ENCODE data around the gene RIN1. TPM values are rescaled to one million over a fixed set of nuclear protein-coding genes. Genes with fewer than 3 reads are reported as not detected.

Gene RIN1
- total and polyA plus RNA-seq, 9 of the 15 experiments (the other 6 are each of a cell fraction or from before 2014, with no cell fraction given) = 0.01 to 1.2 (median 0.45) TPM; not detected in 1

- no peak for TF ChIP-seq KLF6 (CRISPR knock-in tag; IDR thresholded peaks at IDR 0.05; ENCODE audit: borderline replicate concordance)
- no peak for TF ChIP-seq ZNF778 (CRISPR knock-in tag; IDR thresholded peaks at IDR 0.05)
- TF ChIP-seq TSC22D4 (tag; IDR thresholded peaks at IDR 0.05) = no peak
- TF ChIP-seq NFXL1 (CRISPR knock-in tag; IDR thresholded peaks at IDR 0.05) = no peak
- no peak for TF ChIP-seq SIN3B (IDR thresholded peaks at IDR 0.05; ENCODE audit: low read depth)
- no peak for TF ChIP-seq CLOCK (CRISPR knock-in tag; IDR thresholded peaks at IDR 0.05; ENCODE audit: borderline replicate concordance)
- TF ChIP-seq ETS1 (conservative IDR thresholded peaks at IDR 0.05; ENCODE audit: control insufficient read depth, low read depth, low read length) = no peak
- TF ChIP-seq STAG1 (CRISPR knock-in tag; IDR thresholded peaks at IDR 0.05; ENCODE audit: borderline replicate concordance) = no peak
- no peak for TF ChIP-seq SLC30A9 (CRISPR knock-in tag; IDR thresholded peaks at IDR 0.05)
- TF ChIP-seq HBP1 (CRISPR knock-in tag; IDR thresholded peaks at IDR 0.05) = no peak
- no peak for TF ChIP-seq SAFB (IDR thresholded peaks at IDR 0.05; ENCODE audit: borderline replicate concordance, low read depth, low read length)
- TF ChIP-seq NFATC3 (IDR thresholded peaks at IDR 0.05) = no peak
- peak; percentile 66; the same call in 1 of the 2 replicates for TF ChIP-seq ZNF143 (CRISPR knock-in tag; IDR thresholded peaks at IDR 0.05)
Measured at GRCh38 chr11:66371627-66372415, 35.6 kb upstream of the RIN1 start, which contains the start of gene SLC29A2 (continued).

All from K562 (cell line).